GM12878 (cell line): Measurements from ENCODE around the gene CD200R1. TPM values are rescaled to one million over a fixed set of nuclear protein-coding genes. Genes with fewer than 3 reads are reported as not detected.
A peak's percentile ranks its signal among the peaks of the same experiment; 100 is the strongest.

ENCODE experiments used
- ATAC-seq: fragments of 200-7000 bp; cut with Tn5 transposase; 3 replicates; pipeline ENCODE4 v1.9.1; 2020; ENCODE audit warnings: mild to moderate bottlenecking, moderate library complexity
- BruUV-seq: library from RNA; stranded (reverse); fragments of 400-500 nt; replicated peaks from 2 replicates; lab custom pipeline; 2021; lab: Mats Ljungman, UMichigan
- CTCF ChIA-PET: fragments of 300-600 bp; sonication (Branson Sonifier 250); formaldehyde crosslinking; extraction: SDS; loops from one replicate; lab custom pipeline; 2021; ENCODE audit warnings: inconsistent platforms; lab: Yijun Ruan, JAX
- POLR2A ChIA-PET: fragments of 350-600 bp; formaldehyde crosslinking; extraction: SDS; loops from one replicate; lab custom pipeline; 2021; ENCODE audit warnings: inconsistent platforms; lab: Charles Lee
- RAD21 ChIA-PET: fragments of 300-600 bp; sonication (Branson Sonifier 250); formaldehyde crosslinking; loops from one replicate; lab custom pipeline; 2023; ENCODE audit warnings: antibody characterized with exemption; ENCODE audit not compliant: unreplicated experiment; lab: Charles Lee
- SMC1A ChIA-PET: fragments of 300-600 bp; sonication (Branson Sonifier 250); formaldehyde crosslinking; loops from one replicate; lab custom pipeline; 2023; ENCODE audit not compliant: unreplicated experiment, uncharacterized antibody; lab: Charles Lee
- DNase-seq: peaks from one replicate; pipeline ENCODE4 v3.0.0-alpha.2; 2011; ENCODE audit warnings: low read depth, low spot score
- FAIRE-seq: peaks from 3 replicates; lab custom pipeline; 2011; peaks lifted over from hg19 to GRCh38; lab: Jason Lieb, UNC
- H2AFZ ChIP-seq: 2 replicates; pipeline ENCODE4 v1.6.0; 2011; ENCODE audit warnings: low read depth, low read length, control low read depth; ENCODE audit not compliant: control insufficient read depth
- H3K27ac ChIP-seq: 2 replicates; pipeline ENCODE4 v1.5.1; 2011; ENCODE audit warnings: control low read depth; ENCODE audit not compliant: control insufficient read depth, insufficient read depth
- H3K27me3 ChIP-seq, 2 experiments: replicated peaks in 1 of 2; 2 replicates each; pipeline versions ENCODE4 v1.6.0 to v1.6.1; 2011; ENCODE audit warnings: low read length in 1 of 2; ENCODE audit not compliant: control insufficient read depth in 2 of 2, insufficient read depth in 2 of 2
- H3K36me3 ChIP-seq, 2 experiments: 2 replicates each; pipeline ENCODE4 v1.5.1; 2011; ENCODE audit warnings: low read length in 1 of 2; ENCODE audit not compliant: control insufficient read depth in 2 of 2, insufficient read depth in 2 of 2
- H3K4me1 ChIP-seq: 2 replicates; pipeline ENCODE4 v1.6.1; 2011; ENCODE audit warnings: mild to moderate bottlenecking, low read length, moderate library complexity, mixed read lengths; ENCODE audit not compliant: control insufficient read depth, insufficient read depth
- H3K4me2 ChIP-seq: 2 replicates; pipeline ENCODE4 v1.6.0; 2011; ENCODE audit warnings: control low read depth; ENCODE audit not compliant: control insufficient read depth, insufficient read depth
- H3K4me3 ChIP-seq: fragments of 200-600 bp; sonication (generic); 2 replicates; pipeline ENCODE4 v1.5.1; 2016
- H3K79me2 ChIP-seq: 2 replicates; pipeline ENCODE4 v1.6.0; 2011; ENCODE audit warnings: low read length; ENCODE audit not compliant: control insufficient read depth, insufficient read depth
- H3K9ac ChIP-seq: 2 replicates; pipeline ENCODE4 v1.8.0; 2011; ENCODE audit warnings: low read length, control low read depth, mixed read lengths; ENCODE audit not compliant: control insufficient read depth, insufficient read depth
- H3K9me3 ChIP-seq: replicated peaks from 3 replicates; pipeline ENCODE4 v1.5.1; 2011; ENCODE audit warnings: mild to moderate bottlenecking, low read length; ENCODE audit not compliant: control insufficient read depth, insufficient read depth
- H4K20me1 ChIP-seq: 2 replicates; pipeline ENCODE4 v1.6.0; 2011; ENCODE audit not compliant: control insufficient read depth, insufficient read depth
- GATAD2B ChIP-seq: fragments of 450-650 bp; conservative IDR thresholded peaks from 2 replicates; pipeline ENCODE4 v1.6.1; 2017; ENCODE audit warnings: low read depth, mild to moderate bottlenecking, moderate library complexity
- MYC ChIP-seq: IDR thresholded peaks from 2 replicates; pipeline ENCODE4 v1.6.1; 2011; ENCODE audit warnings: mild to moderate bottlenecking, low read length, moderate library complexity, inconsistent platforms; ENCODE audit not compliant: insufficient read depth, insufficient replicate concordance, insufficient read length, severe bottlenecking
- NBN ChIP-seq: fragments of 450-650 bp; IDR thresholded peaks from 2 replicates; pipeline ENCODE4 v1.6.1; 2016
- NFYA ChIP-seq: IDR thresholded peaks from 2 replicates; pipeline ENCODE4 v1.6.1; 2011; ENCODE audit warnings: low read depth, mild to moderate bottlenecking, low read length, improper control_type of control experiment, borderline replicate concordance
- NR2F1 ChIP-seq: fragments of 450-650 bp; conservative IDR thresholded peaks from 2 replicates; pipeline ENCODE4 v1.6.1; 2017; ENCODE audit warnings: mild to moderate bottlenecking
- RB1 ChIP-seq: fragments of 450-650 bp; formaldehyde crosslinking; IDR thresholded peaks from 2 replicates; pipeline ENCODE4 v1.6.1; 2017; ENCODE audit warnings: mild to moderate bottlenecking, borderline replicate concordance
- SIX5 ChIP-seq: IDR thresholded peaks from 2 replicates; pipeline ENCODE4 v1.6.1; 2011; ENCODE audit warnings: mild to moderate bottlenecking, low read depth, low read length, moderate library complexity; ENCODE audit not compliant: severe bottlenecking
- SMAD5 ChIP-seq: IDR thresholded peaks from 2 replicates; pipeline ENCODE4 v1.6.1; 2016; ENCODE audit warnings: antibody characterized with exemption, low read depth
- SUZ12 ChIP-seq: fragments of 200-600 bp; sonication (generic); IDR thresholded peaks from one replicate; pipeline ENCODE4 v1.6.1; 2018; ENCODE audit warnings: antibody characterized with exemption, mild to moderate bottlenecking; ENCODE audit not compliant: unreplicated experiment
- ZNF24 ChIP-seq: fragments of 450-650 bp; IDR thresholded peaks from 2 replicates; pipeline ENCODE4 v1.6.1; 2017; ENCODE audit warnings: antibody characterized with exemption, mild to moderate bottlenecking
- WGBS: methylation state at CpG from one replicate; pipeline ENCODE4 v1.1.6; 2016; ENCODE audit warnings: low lambda C conversion rate; ENCODE audit not compliant: insufficient replicate concordance, insufficient coverage; ENCODE audit errors: missing lambda C conversion rate; 5-methylcytosine and 5-hydroxymethylcytosine counted together
- in situ Hi-C: fragments of 300-500 bp; cut with MboI; formaldehyde crosslinking; loops from 9 replicates; pipeline ENCODE4 v1.14.3; 2018; ENCODE audit warnings: mixed read lengths
- intact Hi-C: fragments of 100-400 bp; cut with micrococcal nuclease; formaldehyde crosslinking; loops from one replicate; pipeline ENCODE4 v1.14.2; 2022; ENCODE audit not compliant: unreplicated experiment
- polyA plus RNA-seq, 11 experiments: library from polyadenylated mRNA; depleted of rRNA in 4 of 11; unstranded in 6 of 11; stranded (reverse) in 5 of 11; fragments of >200 nt; fragmentation: Nextera tagmentation in 4 of 11; fragmentation: Illumina TruSeq in 1 of 11; extraction: Ambion mirVana in 4 of 11; extraction: Trizol in 1 of 11; gene quantifications; 1 replicate in 1 of 11; 2 replicates in 10 of 11; pipeline versions ENCODE4 v1.2.1 to v1.2.3, GENCODE V29; 2011 to 2016; ENCODE audit warnings: inconsistent platforms in 2 of 11, missing spikeins in 2 of 11, low read depth in 1 of 11
- total RNA-seq, 4 experiments: library from RNA; depleted of rRNA in 3 of 4; stranded (reverse); fragments of >200 nt in 3 of 4; fragmentation: Illumina TruSeq in 1 of 4; extraction: Trizol in 1 of 4; gene quantifications; 2 replicates each; pipeline versions ENCODE4 v1.2.1 to v1.2.3, GENCODE V29; 2013 to 2021
- TF ChIP-seq, protein P1 (sequence below): fragments of 150-350 bp; IDR thresholded peaks from 2 replicates; pipeline ENCODE4 v1.6.1; 2016; ENCODE audit warnings: low read depth, low read length
- TF ChIP-seq, protein P2 (sequence below): IDR thresholded peaks from 2 replicates; pipeline ENCODE4 v1.6.1; 2011; ENCODE audit warnings: low read depth, mild to moderate bottlenecking, low read length, moderate library complexity, borderline replicate concordance; ENCODE audit errors: extremely low read depth
- TF ChIP-seq, protein P3 (sequence below): fragments of 450-650 bp; formaldehyde crosslinking; IDR thresholded peaks from 2 replicates; pipeline ENCODE4 v1.4.0; 2022; ENCODE audit warnings: mild to moderate bottlenecking, moderate library complexity

Gene CD200R1
- total and polyA plus RNA-seq, 10 of the 15 experiments (the other 5 are each of a cell fraction or from before 2014, with no cell fraction given), result 0.15 to 1.1 (median 0.88) TPM

DNA sequence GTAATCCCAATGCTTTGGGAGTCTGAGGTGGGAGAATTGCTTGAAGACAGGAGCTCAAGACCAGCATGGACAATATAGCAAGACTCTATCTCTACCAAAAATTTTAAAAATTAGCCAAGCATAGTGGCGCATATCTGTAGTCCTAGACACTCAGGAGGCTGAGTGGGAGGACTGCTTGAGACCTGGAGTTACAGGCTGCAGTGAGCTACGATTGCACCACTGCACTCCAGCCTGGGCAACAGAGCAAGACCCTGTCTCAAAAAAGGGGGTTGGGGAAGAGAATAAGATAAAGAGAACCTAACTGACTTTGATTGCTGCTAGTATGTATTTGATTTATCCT lies 755 bp downstream of the CD200R1 start (continued):
- TF ChIP-seq, protein P1, sequence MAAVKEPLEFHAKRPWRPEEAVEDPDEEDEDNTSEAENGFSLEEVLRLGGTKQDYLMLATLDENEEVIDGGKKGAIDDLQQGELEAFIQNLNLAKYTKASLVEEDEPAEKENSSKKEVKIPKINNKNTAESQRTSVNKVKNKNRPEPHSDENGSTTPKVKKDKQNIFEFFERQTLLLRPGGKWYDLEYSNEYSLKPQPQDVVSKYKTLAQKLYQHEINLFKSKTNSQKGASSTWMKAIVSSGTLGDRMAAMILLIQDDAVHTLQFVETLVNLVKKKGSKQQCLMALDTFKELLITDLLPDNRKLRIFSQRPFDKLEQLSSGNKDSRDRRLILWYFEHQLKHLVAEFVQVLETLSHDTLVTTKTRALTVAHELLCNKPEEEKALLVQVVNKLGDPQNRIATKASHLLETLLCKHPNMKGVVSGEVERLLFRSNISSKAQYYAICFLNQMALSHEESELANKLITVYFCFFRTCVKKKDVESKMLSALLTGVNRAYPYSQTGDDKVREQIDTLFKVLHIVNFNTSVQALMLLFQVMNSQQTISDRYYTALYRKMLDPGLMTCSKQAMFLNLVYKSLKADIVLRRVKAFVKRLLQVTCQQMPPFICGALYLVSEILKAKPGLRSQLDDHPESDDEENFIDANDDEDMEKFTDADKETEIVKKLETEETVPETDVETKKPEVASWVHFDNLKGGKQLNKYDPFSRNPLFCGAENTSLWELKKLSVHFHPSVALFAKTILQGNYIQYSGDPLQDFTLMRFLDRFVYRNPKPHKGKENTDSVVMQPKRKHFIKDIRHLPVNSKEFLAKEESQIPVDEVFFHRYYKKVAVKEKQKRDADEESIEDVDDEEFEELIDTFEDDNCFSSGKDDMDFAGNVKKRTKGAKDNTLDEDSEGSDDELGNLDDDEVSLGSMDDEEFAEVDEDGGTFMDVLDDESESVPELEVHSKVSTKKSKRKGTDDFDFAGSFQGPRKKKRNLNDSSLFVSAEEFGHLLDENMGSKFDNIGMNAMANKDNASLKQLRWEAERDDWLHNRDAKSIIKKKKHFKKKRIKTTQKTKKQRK, result no peak
- TF ChIP-seq, protein P2, sequence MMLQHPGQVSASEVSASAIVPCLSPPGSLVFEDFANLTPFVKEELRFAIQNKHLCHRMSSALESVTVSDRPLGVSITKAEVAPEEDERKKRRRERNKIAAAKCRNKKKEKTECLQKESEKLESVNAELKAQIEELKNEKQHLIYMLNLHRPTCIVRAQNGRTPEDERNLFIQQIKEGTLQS, result no peak

DNA sequence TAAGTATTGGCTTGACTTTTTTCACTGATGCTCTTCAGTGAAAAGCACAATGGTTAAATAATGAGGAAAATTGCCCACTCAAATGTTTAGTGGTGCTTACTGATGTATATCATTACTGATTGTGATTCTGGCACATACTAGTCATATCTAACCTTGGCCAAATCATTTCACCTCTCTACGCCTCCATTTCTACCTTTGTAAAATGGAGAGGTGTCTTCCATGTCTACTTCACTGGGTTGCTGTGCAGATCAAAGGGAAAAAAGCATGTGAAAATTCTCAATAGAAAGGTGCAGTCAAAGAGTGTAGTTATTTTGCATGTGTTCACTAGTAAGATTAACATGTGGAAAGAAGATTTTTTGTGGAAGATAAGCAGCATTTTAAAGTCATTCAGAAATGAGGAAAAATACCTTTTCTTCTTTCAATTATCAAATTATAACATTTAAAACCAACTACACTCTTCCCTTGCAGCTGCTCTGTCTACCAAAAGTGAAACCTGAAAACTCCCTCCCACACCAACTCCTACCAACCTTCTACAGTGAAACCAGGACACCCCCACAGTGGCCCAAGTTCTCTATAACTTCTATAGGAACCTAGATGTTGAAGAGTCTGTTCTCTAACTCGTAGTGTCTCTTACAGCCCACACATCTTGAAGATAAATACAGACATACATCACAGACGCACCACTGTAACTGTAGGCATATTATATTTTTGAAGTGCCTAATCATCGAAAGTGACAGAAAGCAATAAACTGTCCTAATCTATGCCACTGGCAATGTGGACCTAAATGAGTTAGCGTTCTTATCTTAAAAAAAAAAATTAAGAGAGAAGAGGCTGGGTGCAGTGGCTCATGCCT lies 1.4 kb downstream of the CD200R1 start:
- SMC1A ChIA-PET, result interaction anchor here (0.7 to 6.8 kb wide), 13 partner anchors 11 to 331 kb away, joined by 3 to 89 read pairs (median 5); no protein-coding TSS in a partner anchor
- no TSS peak for BruUV-seq
- peaks cover 2% of the 10 kb centered on the region for H3K79me2 ChIP-seq
- ATAC-seq, result peak; percentile 90
- CTCF ChIA-PET, result interaction anchor here (0.7 to 3.7 kb wide), 9 partner anchors 66 to 1255 kb away, joined by 3 to 61 read pairs (median 5); no protein-coding TSS in a partner anchor
- H2AFZ ChIP-seq, result peak overlapping the region; percentile 48
- H3K4me2 ChIP-seq, result peak overlapping the region; percentile 87
- no peaks in the 10 kb centered on the region for H3K27me3 ChIP-seq
- in situ Hi-C loops, result no loop called here
- H3K27ac ChIP-seq, result peak overlapping the region; percentile 77
- peak overlapping the region; percentile 45 for H3K4me3 ChIP-seq
- POLR2A ChIA-PET, result interaction anchor here (1.5 kb wide), 1 partner anchor 238 kb away, joined by 5 read pairs; no protein-coding TSS in a partner anchor
- H3K9ac ChIP-seq, result peak overlapping the region; percentile 71
- peak; percentile 66 for DNase-seq
- no peaks in the 10 kb centered on the region for H3K36me3 ChIP-seq
- WGBS, result 0% methylated on average over 5 of the region's 5 CpGs
- intact Hi-C loops, result loop anchor here (5.0 to 10.0 kb wide), 5 partner anchors 46 to 859 kb away; partner anchors contain the start of gene SLC9C1
- RAD21 ChIA-PET, result interaction anchor here (0.7 to 5.4 kb wide), 10 partner anchors 8 to 640 kb away, joined by 3 to 62 read pairs (median 3); partner anchors contain the start of gene GTPBP8
- H3K9me3 ChIP-seq, result no peaks in the 10 kb centered on the region
- no peaks in the 10 kb centered on the region for H4K20me1 ChIP-seq
- FAIRE-seq, result peak; percentile 84
- peaks cover 34% of the 10 kb centered on the region for H3K4me1 ChIP-seq
- TF ChIP-seq MYC (no peak), SIX5 (no peak), GATAD2B (no peak), NFYA (no peak), NR2F1 (0 out of 2 replicates have a peak, but pooled peaks have one; percentile 44), RB1 (no peak), SMAD5 (no peak), NBN (peak; percentile 53), ZNF24 (no peak), SUZ12 (no peak)
- TF ChIP-seq, protein P3, sequence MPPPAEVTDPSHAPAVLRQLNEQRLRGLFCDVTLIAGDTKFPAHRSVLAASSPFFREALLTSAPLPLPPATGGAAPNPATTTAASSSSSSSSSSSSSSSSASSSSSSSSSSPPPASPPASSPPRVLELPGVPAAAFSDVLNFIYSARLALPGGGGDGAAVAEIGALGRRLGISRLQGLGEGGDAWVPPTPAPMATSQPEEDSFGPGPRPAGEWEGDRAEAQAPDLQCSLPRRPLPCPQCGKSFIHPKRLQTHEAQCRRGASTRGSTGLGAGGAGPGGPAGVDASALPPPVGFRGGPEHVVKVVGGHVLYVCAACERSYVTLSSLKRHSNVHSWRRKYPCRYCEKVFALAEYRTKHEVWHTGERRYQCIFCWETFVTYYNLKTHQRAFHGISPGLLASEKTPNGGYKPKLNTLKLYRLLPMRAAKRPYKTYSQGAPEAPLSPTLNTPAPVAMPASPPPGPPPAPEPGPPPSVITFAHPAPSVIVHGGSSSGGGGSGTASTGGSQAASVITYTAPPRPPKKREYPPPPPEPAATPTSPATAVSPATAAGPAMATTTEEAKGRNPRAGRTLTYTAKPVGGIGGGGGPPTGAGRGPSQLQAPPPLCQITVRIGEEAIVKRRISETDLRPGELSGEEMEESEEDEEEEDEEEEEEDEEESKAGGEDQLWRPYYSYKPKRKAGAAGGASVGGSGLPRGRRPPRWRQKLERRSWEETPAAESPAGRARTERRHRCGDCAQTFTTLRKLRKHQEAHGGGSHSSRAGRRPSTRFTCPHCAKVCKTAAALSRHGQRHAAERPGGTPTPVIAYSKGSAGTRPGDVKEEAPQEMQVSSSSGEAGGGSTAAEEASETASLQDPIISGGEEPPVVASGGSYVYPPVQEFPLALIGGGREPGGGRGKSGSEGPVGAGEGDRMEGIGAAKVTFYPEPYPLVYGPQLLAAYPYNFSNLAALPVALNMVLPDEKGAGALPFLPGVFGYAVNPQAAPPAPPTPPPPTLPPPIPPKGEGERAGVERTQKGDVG (CRISPR knock-in tag), result no peak
